ENCODE results near the gene ERAP2. TPM values are rescaled to one million over a fixed set of nuclear protein-coding genes. Genes with fewer than 3 reads are reported as not detected.
A peak's percentile ranks its signal among the peaks of the same experiment; 100 is the strongest.

ERAP2 gene
- total and polyA plus RNA-seq, 2 of the 13 experiments (the other 11 are each of a cell fraction or from before 2014, with no cell fraction given): 12.8 to 16.6 TPM

GRCh38 chr5:96911139-96911538, 34.8 kb downstream of the ERAP2 start:
- Histone ChIP-seq H3K9me3 (ENCODE audit: low read length) (no peaks in the 10 kb centered on the region), H3K79me2 (ENCODE audit: insufficient read depth, low read length) (no peaks in the 10 kb centered on the region), H3K4me2 (ENCODE audit: low read depth, low read length) (no peak overlapping the region), H3K4me1 (ENCODE audit: insufficient read depth, low read length) (peaks cover 21% of the 10 kb centered on the region), H4K20me1 (ENCODE audit: insufficient read depth, low read length) (no peaks in the 10 kb centered on the region), H3K36me3 (replicated peaks in 1 of 2; ENCODE audit: control insufficient read depth in 1 of 2, insufficient read depth in 2 of 2, low read length in 2 of 2) (no peaks in the 10 kb centered on the region), H2AFZ (ENCODE audit: low read length) (no peak overlapping the region), H3K9ac (ENCODE audit: insufficient read depth, low read depth, low read length) (no peak overlapping the region), H3K27ac (ENCODE audit: extremely low read length, insufficient read depth, low read length) (no peak overlapping the region), H3K27me3 (ENCODE audit: control insufficient read depth in 1 of 2, insufficient read depth in 2 of 2, low read length in 2 of 2) (no peaks in the 10 kb centered on the region), H3K4me3 (replicated peaks in 1 of 3; ENCODE audit: insufficient read depth in 1 of 3, low read depth in 2 of 3, low read length in 3 of 3) (no peak overlapping the region)
- DNase-seq (ENCODE audit: low spot score): no peak
- POLR2A ChIA-PET: no interaction called here
- CTCF ChIA-PET (ENCODE audit: low intra/inter-chr PET ratio, low total read pairs): no interaction called here
- in situ Hi-C loops (cut with HindIII; ENCODE audit: extremely low pct_ligation_motif_present, low pct_unique_long_range_greater_than_20kb): no loop called here
- no peak for ATAC-seq
- FAIRE-seq: no peak
- WGBS (ENCODE audit: low lambda C conversion rate): 95% methylated on average over 2 of the region's 2 CpGs
- intact Hi-C loops (cut with micrococcal nuclease; ENCODE audit: unreplicated experiment): no loop called here
- BruUV-seq (replicated peaks): no TSS peak
- peak; percentile 62; the same call in 1 of the 2 replicates for TF ChIP-seq ONECUT2 (CRISPR knock-in tag; IDR thresholded peaks at IDR 0.05)
- TF ChIP-seq PAX8 (CRISPR knock-in tag; IDR thresholded peaks at IDR 0.05; ENCODE audit: borderline replicate concordance): no peak
- no peak for TF ChIP-seq FOXP1 (IDR thresholded peaks at IDR 0.05)
- TF ChIP-seq FOXP1 (CRISPR knock-in tag; IDR thresholded peaks at IDR 0.05): peak; percentile 20; the same call in 1 of the 2 replicates
- TF ChIP-seq KMT2A (CRISPR knock-in tag; IDR thresholded peaks at IDR 0.05): no peak
- no peak for TF ChIP-seq REPIN1 (CRISPR knock-in tag; IDR thresholded peaks at IDR 0.05; ENCODE audit: borderline replicate concordance, low read depth)
- TF ChIP-seq, protein P1, sequence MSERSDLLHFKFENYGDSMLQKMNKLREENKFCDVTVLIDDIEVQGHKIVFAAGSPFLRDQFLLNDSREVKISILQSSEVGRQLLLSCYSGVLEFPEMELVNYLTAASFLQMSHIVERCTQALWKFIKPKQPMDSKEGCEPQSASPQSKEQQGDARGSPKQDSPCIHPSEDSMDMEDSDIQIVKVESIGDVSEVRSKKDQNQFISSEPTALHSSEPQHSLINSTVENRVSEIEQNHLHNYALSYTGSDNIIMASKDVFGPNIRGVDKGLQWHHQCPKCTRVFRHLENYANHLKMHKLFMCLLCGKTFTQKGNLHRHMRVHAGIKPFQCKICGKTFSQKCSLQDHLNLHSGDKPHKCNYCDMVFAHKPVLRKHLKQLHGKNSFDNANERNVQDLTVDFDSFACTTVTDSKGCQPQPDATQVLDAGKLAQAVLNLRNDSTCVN (CRISPR knock-in tag; IDR thresholded peaks at IDR 0.05; ENCODE audit: borderline replicate concordance): no peak
- TF ChIP-seq KAT2B (IDR thresholded peaks at IDR 0.05; ENCODE audit: borderline replicate concordance, low read depth, low read length): peak; percentile 81
- TF ChIP-seq, protein P2, sequence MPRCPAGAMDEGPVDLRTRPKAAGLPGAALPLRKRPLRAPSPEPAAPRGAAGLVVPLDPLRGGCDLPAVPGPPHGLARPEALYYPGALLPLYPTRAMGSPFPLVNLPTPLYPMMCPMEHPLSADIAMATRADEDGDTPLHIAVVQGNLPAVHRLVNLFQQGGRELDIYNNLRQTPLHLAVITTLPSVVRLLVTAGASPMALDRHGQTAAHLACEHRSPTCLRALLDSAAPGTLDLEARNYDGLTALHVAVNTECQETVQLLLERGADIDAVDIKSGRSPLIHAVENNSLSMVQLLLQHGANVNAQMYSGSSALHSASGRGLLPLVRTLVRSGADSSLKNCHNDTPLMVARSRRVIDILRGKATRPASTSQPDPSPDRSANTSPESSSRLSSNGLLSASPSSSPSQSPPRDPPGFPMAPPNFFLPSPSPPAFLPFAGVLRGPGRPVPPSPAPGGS (CRISPR knock-in tag; IDR thresholded peaks at IDR 0.05): no peak
- TF ChIP-seq ZNF407 (CRISPR knock-in tag; IDR thresholded peaks at IDR 0.05; ENCODE audit: not compliant biosample characterization): no peak
- peak; percentile 43; the same call in 1 of the 2 replicates for TF ChIP-seq FOXA3 (CRISPR knock-in tag; IDR thresholded peaks at IDR 0.05)
- no peak for TF ChIP-seq RFXAP (CRISPR knock-in tag; IDR thresholded peaks at IDR 0.05; ENCODE audit: borderline replicate concordance)
- no peak for TF ChIP-seq SMAD9 (CRISPR knock-in tag; IDR thresholded peaks at IDR 0.05)
- TF ChIP-seq ZNF556 (CRISPR knock-in tag; IDR thresholded peaks at IDR 0.05; ENCODE audit: borderline replicate concordance): no peak
- TF ChIP-seq ZFY (CRISPR knock-in tag; IDR thresholded peaks at IDR 0.05): no peak

Measured in HepG2 (cell line).